ENCODE results near the gene SUDS3. TPM values are rescaled to one million over a fixed set of nuclear protein-coding genes. Genes with fewer than 3 reads are reported as not detected.

Gene SUDS3
- polyA plus RNA-seq, 1 donor (not counting 4 experiments of a cell fraction or from before 2014, with no cell fraction given) = 32.4 TPM

GRCh38 chr12:118436986-118437385, 60.6 kb downstream of the SUDS3 start:
- Histone ChIP-seq H3K36me3 (ENCODE audit: control insufficient read depth in 2 of 2, extremely low read depth in 1 of 2, insufficient read depth in 2 of 2, low read length in 2 of 2) (no peaks in the 10 kb centered on the region), H3K4me1 (ENCODE audit: control insufficient read depth, extremely low read depth, insufficient read depth, low read length) (no peaks in the 10 kb centered on the region), H3K9me1 (ENCODE audit: control insufficient read depth, extremely low read depth, insufficient read depth, low read length) (no peaks in the 10 kb centered on the region), H3K4me3 (ENCODE audit: control insufficient read depth in 2 of 3, extremely low read depth in 1 of 3, insufficient read depth in 2 of 3, low read depth in 1 of 3, low read length in 3 of 3) (no peak overlapping the region), H3K9ac (ENCODE audit: control insufficient read depth, extremely low read depth, insufficient read depth, low read length) (no peak overlapping the region), H4K20me1 (ENCODE audit: control insufficient read depth, extremely low read depth, insufficient read depth, low read length) (no peaks in the 10 kb centered on the region), H3K27me3 (ENCODE audit: control insufficient read depth, extremely low read depth, insufficient read depth, low read length) (no peaks in the 10 kb centered on the region), H3K4me2 (ENCODE audit: control insufficient read depth, extremely low read depth, insufficient read depth, low read depth, low read length) (no peak overlapping the region), H2AFZ (ENCODE audit: control insufficient read depth, low read length) (no peak overlapping the region), H3K27ac (ENCODE audit: control insufficient read depth, insufficient read depth, low read length) (no peak overlapping the region), H3K9me3 (ENCODE audit: control insufficient read depth, low read depth, low read length) (no peaks in the 10 kb centered on the region), H3K79me2 (ENCODE audit: control insufficient read depth, insufficient read depth, low read length) (no peaks in the 10 kb centered on the region)
- no peak for TF ChIP-seq CTCF (optimal IDR thresholded peaks at IDR 0.05 in 1 of 3, IDR thresholded peaks at IDR 0.05 in 1 of 3, conservative IDR thresholded peaks at IDR 0.05 in 1 of 3; ENCODE audit: extremely low read depth in 1 of 3, insufficient read depth in 2 of 3, low read length in 3 of 3)
- no peak for TF ChIP-seq EZH2 (IDR thresholded peaks at IDR 0.05; ENCODE audit: low read length)
- DNase-seq (ENCODE audit: low read depth, low spot score) (no peak), FAIRE-seq (no peak)
- dilution Hi-C loops (cut with MboI; ENCODE audit: extremely low pct_ligation_motif_present, low sequenced_read_pairs) = no loop called here

GRCh38 chr12:118439068-118439467, 62.7 kb downstream of the SUDS3 start:
- Histone ChIP-seq H3K9ac (ENCODE audit: control insufficient read depth, extremely low read depth, insufficient read depth, low read length) (no peak overlapping the region), H4K20me1 (ENCODE audit: control insufficient read depth, extremely low read depth, insufficient read depth, low read length) (no peaks in the 10 kb centered on the region), H3K27ac (ENCODE audit: control insufficient read depth, insufficient read depth, low read length) (no peak overlapping the region), H3K4me1 (ENCODE audit: control insufficient read depth, extremely low read depth, insufficient read depth, low read length) (no peaks in the 10 kb centered on the region), H3K4me2 (ENCODE audit: control insufficient read depth, extremely low read depth, insufficient read depth, low read depth, low read length) (no peak overlapping the region), H3K79me2 (ENCODE audit: control insufficient read depth, insufficient read depth, low read length) (no peaks in the 10 kb centered on the region), H3K27me3 (ENCODE audit: control insufficient read depth, extremely low read depth, insufficient read depth, low read length) (no peaks in the 10 kb centered on the region), H3K9me1 (ENCODE audit: control insufficient read depth, extremely low read depth, insufficient read depth, low read length) (no peaks in the 10 kb centered on the region), H2AFZ (ENCODE audit: control insufficient read depth, low read length) (no peak overlapping the region), H3K36me3 (ENCODE audit: control insufficient read depth in 2 of 2, extremely low read depth in 1 of 2, insufficient read depth in 2 of 2, low read length in 2 of 2) (no peaks in the 10 kb centered on the region), H3K4me3 (ENCODE audit: control insufficient read depth in 2 of 3, extremely low read depth in 1 of 3, insufficient read depth in 2 of 3, low read depth in 1 of 3, low read length in 3 of 3) (no peak overlapping the region), H3K9me3 (ENCODE audit: control insufficient read depth, low read depth, low read length) (no peaks in the 10 kb centered on the region)
- TF ChIP-seq EZH2 (IDR thresholded peaks at IDR 0.05; ENCODE audit: low read length) (no peak), CTCF (optimal IDR thresholded peaks at IDR 0.05 in 1 of 3, IDR thresholded peaks at IDR 0.05 in 1 of 3, conservative IDR thresholded peaks at IDR 0.05 in 1 of 3; ENCODE audit: extremely low read depth in 1 of 3, insufficient read depth in 2 of 3, low read length in 3 of 3) (no peak)
- FAIRE-seq (no peak), DNase-seq (ENCODE audit: low read depth, low spot score) (no peak)
- dilution Hi-C loops (cut with MboI; ENCODE audit: extremely low pct_ligation_motif_present, low sequenced_read_pairs) = no loop called here

Data from keratinocyte (primary cell).